Measurements from ENCODE around the gene SYCP1.
"Not testable (repeated sequence)": the region's sequence is repeated elsewhere in the genome, so short reads cannot be mapped to it uniquely, and the experiment has no call there.

Gene SYCP1

GRCh38 chr1:114854693-114855320, at the start of gene SYCP1:
Gene SYCP1 (plus strand): TSS chr1:114854863. CDS start chr1:114855465, 602 bp downstream.
- DNase-seq (ENCODE audit: low read depth) = no peak

- DNase-seq (ENCODE audit: low read depth) = no peak
These were observed 34.8 kb upstream of the SYCP1 start for GRCh38 chr1:114819869-114820268.

GRCh38 chr1:114820392-114820791, 34.3 kb upstream of the SYCP1 start:
- no peak for DNase-seq (ENCODE audit: low read depth)

- DNase-seq (ENCODE audit: low read depth) = no peak
These were observed 32.7 kb upstream of the SYCP1 start for GRCh38 chr1:114821978-114822377.

GRCh38 chr1:114828251-114828650, 26.4 kb upstream of the SYCP1 start:
- DNase-seq (ENCODE audit: low read depth) = no peak

GRCh38 chr1:114830075-114830474, 24.6 kb upstream of the SYCP1 start:
- DNase-seq (ENCODE audit: low read depth) = not testable (repeated sequence)

- DNase-seq (ENCODE audit: low read depth) = no peak
These were observed 23.2 kb upstream of the SYCP1 start for GRCh38 chr1:114831276-114831994.

GRCh38 chr1:114832057-114832456, 22.6 kb upstream of the SYCP1 start:
- no peak for DNase-seq (ENCODE audit: low read depth)

- no peak for DNase-seq (ENCODE audit: low read depth)
These were observed 21.2 kb upstream of the SYCP1 start for GRCh38 chr1:114833421-114833820.

GRCh38 chr1:114844270-114844669, 10.4 kb upstream of the SYCP1 start:
- no peak for DNase-seq (ENCODE audit: low read depth)

- DNase-seq (ENCODE audit: low read depth) = no peak
These were observed 1.1 kb upstream of the SYCP1 start for GRCh38 chr1:114853584-114853983.

- no peak for DNase-seq (ENCODE audit: low read depth)
These were observed 6.7 kb downstream of the SYCP1 start for GRCh38 chr1:114861384-114861783.

- no peak for DNase-seq (ENCODE audit: low read depth)
These were observed 37.7 kb downstream of the SYCP1 start for GRCh38 chr1:114892194-114892918.

GRCh38 chr1:114896795-114897194, 42.1 kb downstream of the SYCP1 start:
- DNase-seq (ENCODE audit: low read depth) = no peak

GRCh38 chr1:114901814-114902213, 47.2 kb downstream of the SYCP1 start:
- DNase-seq (ENCODE audit: low read depth) = no peak

GRCh38 chr1:114902343-114902742, 47.7 kb downstream of the SYCP1 start:
- no peak for DNase-seq (ENCODE audit: low read depth)

GRCh38 chr1:114903480-114903879, 48.8 kb downstream of the SYCP1 start:
- no peak for DNase-seq (ENCODE audit: low read depth)

GRCh38 chr1:114915720-114916119, 61.1 kb downstream of the SYCP1 start:
- DNase-seq (ENCODE audit: low read depth) = not testable (repeated sequence)

- no peak for DNase-seq (ENCODE audit: low read depth)
These were observed 71.9 kb downstream of the SYCP1 start for GRCh38 chr1:114926607-114927006.

- no peak for DNase-seq (ENCODE audit: low read depth)
These were observed 72.7 kb downstream of the SYCP1 start for GRCh38 chr1:114927401-114927800.

GRCh38 chr1:114956570-114956969, 101.9 kb downstream of the SYCP1 start:
- no peak for DNase-seq (ENCODE audit: low read depth)

GRCh38 chr1:114959423-114959822, 104.8 kb downstream of the SYCP1 start:
- DNase-seq (ENCODE audit: low read depth) = no peak

- no peak for DNase-seq (ENCODE audit: low read depth)
These were observed 122.2 kb downstream of the SYCP1 start for GRCh38 chr1:114976891-114977290.
